ENCODE measurements around the gene MSX2.

The MSX2 gene

DNA sequence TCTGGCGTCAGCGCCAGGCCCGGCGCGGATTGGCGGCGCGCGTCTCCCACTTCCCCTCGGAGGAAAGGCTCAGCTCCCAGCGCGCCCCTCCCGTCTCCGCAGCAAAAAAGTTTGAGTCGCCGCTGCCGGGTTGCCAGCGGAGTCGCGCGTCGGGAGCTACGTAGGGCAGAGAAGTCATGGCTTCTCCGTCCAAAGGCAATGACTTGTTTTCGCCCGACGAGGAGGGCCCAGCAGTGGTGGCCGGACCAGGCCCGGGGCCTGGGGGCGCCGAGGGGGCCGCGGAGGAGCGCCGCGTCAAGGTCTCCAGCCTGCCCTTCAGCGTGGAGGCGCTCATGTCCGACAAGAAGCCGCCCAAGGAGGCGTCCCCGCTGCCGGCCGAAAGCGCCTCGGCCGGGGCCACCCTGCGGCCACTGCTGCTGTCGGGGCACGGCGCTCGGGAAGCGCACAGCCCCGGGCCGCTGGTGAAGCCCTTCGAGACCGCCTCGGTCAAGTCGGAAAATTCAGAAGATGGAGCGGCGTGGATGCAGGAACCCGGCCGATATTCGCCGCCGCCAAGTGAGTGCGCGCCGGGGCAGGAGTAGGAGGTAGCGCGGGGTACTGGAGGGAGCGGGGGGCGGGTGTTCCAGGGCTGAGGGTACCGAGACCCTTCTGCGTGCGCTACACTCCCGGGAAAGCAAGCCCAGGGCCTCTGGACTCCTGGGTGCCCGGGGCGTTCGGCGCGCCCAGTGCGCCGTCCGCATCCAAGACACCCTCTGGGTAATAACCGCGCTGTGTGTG is at the start of gene MSX2:
MSX2 (plus strand) TSS at position 99 of the 777 bp plus-strand sequence; CDS start at position 177, 78 bp downstream.
- DNase-seq = peak; percentile 15

DNA sequence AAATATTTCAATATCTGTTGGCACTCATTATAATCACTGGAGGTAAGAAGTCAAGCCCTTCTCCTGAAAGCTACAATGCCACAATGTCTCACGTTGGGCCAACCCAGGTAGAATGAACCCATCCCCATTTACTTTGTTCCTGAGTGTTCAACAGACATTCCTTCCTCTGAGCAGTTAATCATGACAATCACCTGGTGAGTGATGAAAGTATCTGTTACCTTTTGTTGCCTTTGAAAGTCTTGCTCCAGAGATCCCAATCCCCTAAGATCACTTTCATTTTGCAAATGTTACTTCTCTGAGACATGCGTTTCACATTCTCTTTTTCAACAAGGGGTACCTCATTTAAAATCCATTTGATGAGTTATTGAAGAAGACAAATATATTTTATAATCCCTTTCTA is 49.3 kb upstream of the MSX2 start:
- DNase-seq = no peak

- no peak for DNase-seq
Measured at GRCh38 chr5:174675916-174676315, 48.5 kb upstream of the MSX2 start.

DNA sequence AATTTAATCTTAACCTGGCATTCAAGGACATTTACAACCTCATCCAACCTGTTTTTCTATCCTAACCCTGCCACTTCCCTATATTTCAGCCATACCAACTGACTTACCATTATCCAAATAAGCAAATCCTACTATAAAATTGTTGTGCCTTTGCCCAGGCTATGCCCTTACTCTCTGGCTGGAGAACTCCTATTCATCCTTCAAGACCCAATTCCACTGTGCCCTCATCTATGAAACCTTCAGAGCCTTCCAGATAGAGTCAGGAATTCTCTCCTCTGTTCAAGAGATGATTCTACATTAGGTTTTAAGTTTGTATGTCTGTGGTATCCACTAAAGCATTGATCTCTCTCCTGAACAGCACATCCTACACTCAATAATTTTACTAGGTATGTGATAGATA is 46.3 kb upstream of the MSX2 start:
- no peak for DNase-seq

- DNase-seq = no peak
Measured at GRCh38 chr5:174680901-174681565, 43.3 kb upstream of the MSX2 start.

DNA sequence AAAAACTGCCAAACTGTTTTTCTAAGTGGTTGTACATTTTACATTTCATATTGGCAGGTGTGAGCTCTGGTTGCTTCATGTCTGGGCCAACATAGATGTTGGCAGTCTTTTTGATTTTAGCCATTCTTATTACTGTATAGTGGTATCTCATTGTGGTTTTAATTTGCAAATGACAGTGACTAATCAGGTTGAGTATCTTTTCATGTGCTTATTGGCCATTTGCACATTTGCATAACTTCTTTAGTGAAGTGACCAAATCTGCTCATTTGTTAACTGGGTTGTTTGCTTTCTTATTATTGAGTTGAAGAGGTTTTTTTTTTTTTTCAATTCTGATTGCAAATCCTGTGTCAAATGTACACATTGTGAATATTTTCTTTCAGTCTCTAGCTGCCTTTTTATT is 36.9 kb upstream of the MSX2 start:
- DNase-seq = no peak

DNA sequence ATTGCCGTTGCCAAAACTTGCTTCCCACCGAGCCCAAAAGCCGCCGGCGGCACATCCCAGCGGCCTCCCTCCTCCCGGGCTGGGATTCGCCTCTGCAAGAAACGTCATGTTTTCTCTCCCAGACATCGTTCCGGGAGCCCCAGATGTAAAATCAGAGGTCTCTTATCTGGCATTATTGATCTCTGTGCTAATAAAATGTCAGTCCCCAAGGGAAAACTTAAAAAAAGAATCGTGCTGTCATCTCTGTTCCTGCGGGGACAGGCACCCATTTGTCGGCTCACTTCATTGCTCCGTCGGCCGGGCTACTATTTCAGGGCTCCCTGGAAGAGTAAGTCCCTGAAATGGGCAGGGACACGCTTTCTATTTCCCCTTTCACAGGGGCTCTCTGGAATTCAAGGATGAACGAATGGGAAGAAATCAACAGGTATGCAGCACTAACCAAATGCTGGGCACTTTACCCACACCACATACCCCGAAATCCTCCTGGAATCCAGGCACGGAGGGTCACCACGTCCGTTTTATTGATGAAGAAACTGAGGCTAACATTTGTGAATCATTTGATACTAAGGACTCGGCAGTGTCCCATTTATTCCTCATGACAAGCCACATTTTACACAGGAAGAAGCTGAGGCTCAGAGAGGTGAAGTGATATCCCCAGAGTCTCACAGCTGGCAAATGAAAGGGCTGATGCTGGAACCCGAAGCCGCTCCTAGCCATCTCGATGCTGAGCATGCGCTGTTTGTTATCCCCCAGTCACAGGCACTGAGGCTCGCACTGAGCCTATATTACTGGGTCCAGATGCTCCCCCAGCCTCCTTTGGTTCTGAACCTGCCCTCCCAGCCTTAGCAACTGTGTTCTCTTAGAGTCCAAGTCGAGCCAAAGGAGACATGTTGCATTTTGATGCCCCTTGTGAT is 35.7 kb upstream of the MSX2 start:
- no peak for DNase-seq

- DNase-seq = no peak
Measured at GRCh38 chr5:174690271-174690670, 34.1 kb upstream of the MSX2 start.

GRCh38 chr5:174692381-174692780 is 32.0 kb upstream of the MSX2 start:
- DNase-seq = no peak

DNA sequence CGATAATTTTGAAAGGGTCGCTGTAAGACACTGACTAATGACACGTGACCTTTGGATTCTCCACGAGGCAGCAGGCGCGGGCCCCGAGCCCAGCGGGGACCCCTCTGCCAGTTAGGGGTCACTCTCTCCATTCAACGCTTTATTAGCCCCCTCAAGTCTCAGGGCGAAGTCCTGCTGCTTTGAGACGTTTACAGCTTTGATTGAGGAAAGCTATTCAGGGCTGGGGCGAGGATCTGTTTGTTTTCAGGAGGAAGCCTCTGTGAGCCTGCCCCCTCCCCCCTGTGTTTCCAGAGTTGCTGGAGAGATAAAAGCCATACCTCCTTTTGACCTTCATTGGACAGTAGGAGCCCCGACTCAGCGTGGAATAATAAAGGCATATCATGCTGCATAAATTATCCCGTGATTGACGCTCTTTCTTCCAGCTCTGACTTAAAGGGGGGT is 31.4 kb upstream of the MSX2 start:
- DNase-seq = no peak

DNA sequence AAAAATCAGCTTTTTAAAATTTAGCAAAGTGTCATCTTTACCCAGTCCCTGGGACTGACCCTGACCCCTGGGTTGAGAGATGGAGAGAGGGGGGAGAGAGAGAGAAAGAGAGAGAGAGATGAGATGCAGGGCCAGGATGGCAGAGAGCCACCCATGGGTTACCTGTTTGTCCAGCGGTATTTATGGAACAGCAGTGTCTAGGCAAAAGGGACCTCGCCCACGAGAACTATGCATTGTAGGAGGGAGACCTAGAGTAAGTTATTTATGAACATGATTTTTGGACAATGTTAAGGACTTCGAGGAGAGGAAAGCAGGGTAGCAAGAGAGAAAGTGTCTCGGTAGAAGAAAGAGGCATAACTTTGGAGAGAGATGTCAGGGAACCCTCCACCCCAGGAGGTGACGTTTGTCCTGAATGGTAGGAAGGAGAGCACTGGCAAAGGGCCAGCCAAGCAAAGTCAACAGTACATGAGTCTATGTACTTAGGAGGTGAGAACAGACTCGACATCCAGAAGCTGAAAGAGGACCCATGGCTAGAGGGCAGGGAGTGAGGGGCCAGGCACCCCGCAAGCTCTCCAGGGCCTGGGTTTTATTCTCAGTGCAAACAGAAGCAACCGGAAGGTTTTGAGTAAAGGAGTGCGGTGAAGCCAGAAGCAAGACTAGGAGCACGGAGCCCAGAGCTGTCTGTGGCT is 30.5 kb upstream of the MSX2 start:
- no peak for DNase-seq

DNA sequence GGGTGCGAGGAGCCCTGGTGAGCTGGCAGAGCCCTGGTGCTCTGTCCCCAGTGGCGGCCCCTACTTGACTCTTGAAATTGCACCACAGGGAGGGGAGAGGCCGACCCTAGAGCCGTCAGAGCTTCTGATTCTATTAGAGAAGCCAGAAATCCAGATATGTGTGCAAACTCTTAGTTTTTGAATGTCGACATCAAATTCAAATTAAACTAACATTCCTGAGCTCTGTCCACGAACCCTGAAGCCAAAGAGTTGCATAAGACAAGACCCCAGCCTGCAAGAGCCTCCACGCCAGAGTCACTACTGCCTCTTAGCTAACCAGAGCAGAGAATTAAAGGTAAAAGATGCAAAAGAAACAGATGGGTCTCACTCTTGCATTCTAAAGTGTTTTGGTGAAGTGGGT is 29.8 kb upstream of the MSX2 start:
- no peak for DNase-seq

GRCh38 chr5:174698156-174698555 is 26.2 kb upstream of the MSX2 start:
- DNase-seq = no peak

GRCh38 chr5:174699131-174699530 is 25.3 kb upstream of the MSX2 start:
- no peak for DNase-seq

- no peak for DNase-seq
Measured at GRCh38 chr5:174706997-174707572, 17.3 kb upstream of the MSX2 start.

GRCh38 chr5:174707671-174708070 is 16.7 kb upstream of the MSX2 start:
- no peak for DNase-seq

DNA sequence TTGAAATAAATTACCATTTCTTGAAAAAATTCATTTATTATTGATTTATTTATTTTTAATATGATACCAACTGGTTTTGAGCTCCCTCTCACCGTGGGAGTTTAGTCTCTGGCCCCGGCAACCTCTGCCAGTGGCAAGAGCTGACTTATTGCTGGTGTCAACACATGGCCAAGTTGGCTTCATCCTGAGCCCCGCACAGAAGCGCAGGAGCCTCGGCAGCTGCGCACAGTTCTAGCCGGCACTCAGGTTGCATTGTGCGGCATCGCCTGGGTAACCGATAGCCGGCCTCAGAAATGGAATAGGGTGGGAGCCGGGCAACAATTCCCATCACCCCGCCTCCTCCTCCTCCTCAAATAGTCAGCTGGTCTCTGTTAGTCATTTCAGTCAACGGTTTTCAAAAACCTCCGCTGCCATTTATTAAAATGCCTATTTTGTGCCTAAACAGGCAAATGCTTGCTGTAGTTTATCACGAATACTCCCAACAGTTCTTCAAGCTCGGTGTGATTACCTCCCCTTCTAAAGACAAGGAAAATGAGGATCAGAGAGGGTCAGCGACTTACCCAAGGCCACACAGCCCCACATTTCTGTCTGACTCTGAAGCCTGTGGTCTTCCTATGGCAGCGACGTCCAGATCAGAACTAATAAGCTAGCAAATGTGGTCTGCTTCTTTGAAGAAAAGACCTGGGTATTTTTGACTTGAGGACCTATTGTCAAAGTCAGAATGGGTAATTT is 15.7 kb upstream of the MSX2 start:
- no peak for DNase-seq

GRCh38 chr5:174714751-174715150 is 9.6 kb upstream of the MSX2 start:
- no peak for DNase-seq

DNA sequence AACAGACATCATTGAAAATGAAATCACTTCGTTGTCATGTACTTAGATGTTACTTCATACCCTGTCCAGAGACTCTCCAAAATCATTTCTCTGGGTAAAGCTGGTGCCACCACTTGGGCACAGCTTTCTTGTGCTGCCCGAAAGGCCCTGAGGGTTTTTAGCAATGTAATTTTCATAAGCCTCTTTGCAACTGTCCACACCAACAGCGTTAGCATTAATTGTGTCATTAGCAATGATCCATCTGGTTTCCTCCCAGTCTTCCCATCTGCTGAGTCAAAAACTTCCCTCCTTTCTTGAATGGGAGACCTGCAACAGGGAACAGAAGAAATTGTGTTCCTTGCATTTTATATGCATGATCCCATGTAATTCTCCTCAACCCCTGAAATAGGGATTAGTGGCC is 8.6 kb upstream of the MSX2 start:
- no peak for DNase-seq

DNA sequence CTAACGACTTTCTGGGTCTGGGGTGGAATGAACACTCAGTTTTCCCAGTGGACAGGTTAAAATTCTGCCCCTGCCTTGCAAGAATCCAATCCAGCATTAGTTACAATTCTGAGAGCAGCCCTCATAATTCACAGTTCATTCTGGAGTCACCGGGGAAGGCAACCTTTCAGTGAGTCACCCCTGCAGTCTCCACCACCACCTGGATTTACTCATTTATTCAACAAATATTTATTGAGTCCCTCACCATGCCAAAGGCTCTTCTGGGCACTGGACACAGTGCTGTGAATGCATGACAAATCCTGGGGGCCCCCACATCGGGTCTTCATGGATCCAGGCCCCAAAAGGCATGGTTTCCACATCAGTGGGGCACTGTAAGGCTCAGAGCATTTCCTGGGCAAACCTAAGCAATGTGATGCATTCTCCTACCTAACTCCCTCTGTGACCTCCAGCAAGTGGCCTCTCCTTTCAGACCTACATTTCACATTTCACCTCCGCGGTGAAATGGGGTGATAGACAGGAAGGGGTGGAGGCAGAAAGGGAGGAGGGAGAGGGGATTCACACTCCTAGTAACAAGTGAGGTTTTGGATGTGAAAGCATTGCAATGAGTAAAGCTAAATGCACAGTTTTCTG is 6.4 kb upstream of the MSX2 start:
- DNase-seq = no peak

All from CD4-positive, alpha-beta T cell treated with Interleukin-17A for 4 hours (primary cell).